Limb (tissue), 2 donors: ENCODE measurements around the gene SLC18A2.

ENCODE experiments used
- DNase-seq, 2 donors: peaks; one replicate each; pipeline ENCODE4 v3.0.0-alpha.2; 2016; ENCODE audit errors: extremely low spot score in 2 of 2

Gene SLC18A2

GRCh38 chr10:117237401-117237991, 3.4 kb upstream of the SLC18A2 start:
- no peak for DNase-seq

- DNase-seq = no peak
Measured at GRCh38 chr10:117239051-117239450, 1.9 kb upstream of the SLC18A2 start.

GRCh38 chr10:117239721-117240620, 943 bp upstream of the SLC18A2 start:
- DNase-seq = no peak

- DNase-seq = peak in 1 of 2 donors; percentile 53
Measured at GRCh38 chr10:117241541-117242462, 888 bp downstream of the SLC18A2 start.

- no peak for DNase-seq
Measured at GRCh38 chr10:117242463-117242832, 1.5 kb downstream of the SLC18A2 start.

GRCh38 chr10:117246997-117247671, 6.2 kb downstream of the SLC18A2 start:
- DNase-seq = no peak

GRCh38 chr10:117248750-117249465, 8.0 kb downstream of the SLC18A2 start:
- DNase-seq = no peak

- no peak for DNase-seq
Measured at GRCh38 chr10:117249493-117250093, 8.7 kb downstream of the SLC18A2 start.

GRCh38 chr10:117250411-117250810, 9.5 kb downstream of the SLC18A2 start:
- no peak for DNase-seq

GRCh38 chr10:117253908-117254307, 13.0 kb downstream of the SLC18A2 start:
- DNase-seq = peak in 1 of 2 donors; percentile 19

- DNase-seq = peak in 1 of 2 donors; percentile 11
Measured at GRCh38 chr10:117254338-117254737, 13.4 kb downstream of the SLC18A2 start.

- DNase-seq = peak in 1 of 2 donors; percentile 14
Measured at GRCh38 chr10:117254774-117255735, 14.1 kb downstream of the SLC18A2 start.

GRCh38 chr10:117255835-117256460, 15.0 kb downstream of the SLC18A2 start:
- DNase-seq = peak in 1 of 2 donors; percentile 11

- DNase-seq = no peak
Measured at GRCh38 chr10:117256910-117257309, 16.0 kb downstream of the SLC18A2 start.

- no peak for DNase-seq
Measured at GRCh38 chr10:117257721-117258120, 16.8 kb downstream of the SLC18A2 start.

GRCh38 chr10:117259279-117259678, 18.4 kb downstream of the SLC18A2 start:
- DNase-seq = no peak

- DNase-seq = no peak
Measured at GRCh38 chr10:117260084-117260483, 19.2 kb downstream of the SLC18A2 start.

- DNase-seq = no peak
Measured at GRCh38 chr10:117261501-117261900, 20.6 kb downstream of the SLC18A2 start.
